Rectal smooth muscle tissue (tissue), 1 donor: ENCODE results near the gene DVL2.

Experiments
- H3K27ac ChIP-seq: one replicate; pipeline ENCODE4 v1.7.0; 2013; ENCODE audit warnings: low read depth, low read length, inconsistent platforms
- H3K27me3 ChIP-seq: one replicate; pipeline ENCODE4 v1.7.0; 2013; ENCODE audit warnings: low read length; ENCODE audit not compliant: control insufficient read depth, insufficient read depth
- H3K36me3 ChIP-seq: one replicate; pipeline ENCODE4 v1.7.0; 2013; ENCODE audit warnings: low read length; ENCODE audit not compliant: control insufficient read depth, insufficient read depth
- H3K4me1 ChIP-seq: one replicate; pipeline ENCODE4 v1.7.0; 2013; ENCODE audit warnings: low read length; ENCODE audit not compliant: control insufficient read depth, insufficient read depth
- H3K4me3 ChIP-seq: one replicate; pipeline ENCODE4 v1.7.0; 2013; ENCODE audit warnings: low read length
- H3K9ac ChIP-seq: one replicate; pipeline ENCODE4 v1.7.0; 2013; ENCODE audit warnings: low read length

DVL2 gene

DNA sequence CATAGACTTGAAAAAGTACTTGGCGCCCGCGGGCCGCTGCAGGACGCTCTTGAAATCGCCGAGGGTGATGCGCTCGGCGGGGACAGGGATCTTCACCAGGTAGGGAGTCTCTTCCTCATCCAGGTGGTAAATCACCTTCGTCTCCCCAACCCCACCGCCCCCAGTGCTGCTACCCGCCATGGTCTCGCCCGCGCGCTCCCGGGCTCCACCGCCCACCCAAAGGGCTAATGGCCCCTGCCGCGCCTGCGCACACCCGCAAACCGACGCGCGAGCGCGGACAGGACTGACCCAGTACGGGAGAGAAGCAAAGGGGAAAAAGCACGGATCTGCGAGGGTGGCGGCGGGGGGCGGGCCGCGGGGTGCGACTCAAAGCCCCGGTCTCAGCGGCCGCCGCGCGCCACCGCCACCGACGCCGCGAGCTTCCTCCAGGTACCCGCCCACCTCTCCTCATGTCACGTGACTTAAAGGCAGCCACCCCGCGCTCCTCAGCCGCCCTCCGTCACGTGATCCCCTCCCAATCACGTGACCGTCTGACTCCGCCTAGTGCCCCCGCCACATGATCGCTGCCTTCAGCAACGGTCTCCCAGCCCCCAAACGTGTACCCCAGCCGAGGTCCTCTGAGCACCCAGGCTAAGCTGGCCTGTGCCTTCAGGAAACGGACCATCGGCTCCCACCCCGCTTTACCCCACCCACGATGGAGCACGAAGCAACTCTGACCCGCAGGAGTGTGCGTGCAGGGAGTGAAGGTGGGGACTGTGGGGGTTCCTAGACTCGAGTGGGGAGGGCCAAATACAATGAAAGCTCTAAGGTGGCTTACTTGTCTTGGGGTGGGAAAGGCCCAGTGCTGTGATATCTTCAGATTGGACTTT is at the start of gene DVL2:
Gene DVL2 (minus strand): TSS at position 435 of the 869 bp plus-strand sequence. CDS start 255 bp downstream, at position 180.
- Histone ChIP-seq H3K4me1 (peaks cover 9% of the 10 kb centered on the region), H3K27me3 (no peaks in the 10 kb centered on the region), H3K36me3 (peaks cover 17% of the 10 kb centered on the region), H3K4me3 (peak within 1 kb of the TSS; percentile 73), H3K27ac (peak within 1 kb of the TSS; percentile 80), H3K9ac (peak within 1 kb of the TSS; percentile 59)

DNA sequence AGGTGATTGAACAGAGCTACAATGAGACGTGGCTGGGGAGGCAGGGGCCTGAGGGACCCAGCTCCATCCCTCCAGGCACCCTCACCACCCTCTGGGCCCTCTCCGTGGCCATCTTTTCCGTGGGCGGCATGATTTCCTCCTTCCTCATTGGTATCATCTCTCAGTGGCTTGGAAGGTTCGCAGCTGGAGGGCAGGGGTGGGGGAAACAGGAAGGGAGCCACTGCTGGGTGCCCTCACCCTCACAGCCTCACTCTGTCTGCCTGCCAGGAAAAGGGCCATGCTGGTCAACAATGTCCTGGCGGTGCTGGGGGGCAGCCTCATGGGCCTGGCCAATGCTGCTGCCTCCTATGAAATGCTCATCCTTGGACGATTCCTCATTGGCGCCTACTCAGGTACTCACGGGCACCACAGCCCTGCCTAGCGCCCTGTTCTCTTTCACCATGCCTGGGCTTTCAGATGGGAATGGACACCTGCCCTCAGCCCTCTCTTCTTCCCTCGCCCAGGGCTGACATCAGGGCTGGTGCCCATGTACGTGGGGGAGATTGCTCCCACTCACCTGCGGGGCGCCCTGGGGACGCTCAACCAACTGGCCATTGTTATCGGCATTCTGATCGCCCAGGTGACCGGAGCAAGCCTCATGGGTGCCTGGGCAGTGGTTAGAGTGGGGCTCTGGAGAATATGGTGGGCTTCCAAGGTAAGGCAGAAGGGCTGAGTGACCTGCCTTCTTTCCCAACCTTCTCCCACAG is 49.3 kb upstream of the DVL2 start:
- Histone ChIP-seq H3K9ac (no peak overlapping the region), H3K36me3 (peaks cover 8% of the 10 kb centered on the region), H3K27me3 (no peaks in the 10 kb centered on the region), H3K4me1 (peaks cover 15% of the 10 kb centered on the region), H3K4me3 (peak overlapping the region; percentile 57), H3K27ac (peak overlapping the region; percentile 94)

DNA sequence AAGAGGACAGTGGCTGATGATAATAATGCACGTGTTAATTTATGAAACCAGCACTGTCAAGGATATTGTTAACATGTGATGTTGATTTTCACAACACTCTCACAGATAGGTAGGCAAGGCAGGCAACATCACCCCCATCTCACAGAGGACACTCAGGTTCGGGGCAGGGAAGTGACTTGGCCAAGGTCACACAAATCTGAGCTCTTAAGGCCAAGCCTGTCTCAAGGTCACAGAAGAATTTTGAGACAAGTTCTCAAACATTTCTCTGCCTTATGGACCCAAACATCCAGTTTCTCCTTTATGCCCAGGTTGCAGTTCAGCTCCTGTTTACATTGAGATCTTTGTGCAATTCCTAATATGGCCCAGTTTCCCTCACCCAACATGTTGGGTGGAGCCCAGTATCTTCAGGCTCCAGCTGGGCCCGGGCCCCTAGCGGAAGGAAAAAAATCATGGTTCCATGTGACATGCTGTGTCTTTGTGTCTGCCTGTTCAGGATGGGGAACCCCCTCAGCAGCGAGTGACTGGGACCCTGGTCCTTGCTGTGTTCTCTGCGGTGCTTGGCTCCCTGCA is 48.5 kb upstream of the DVL2 start:
- Histone ChIP-seq H3K36me3 (peaks cover 8% of the 10 kb centered on the region), H3K27ac (peak overlapping the region; percentile 94), H3K27me3 (no peaks in the 10 kb centered on the region), H3K9ac (peak overlapping the region; percentile 46), H3K4me1 (peaks cover 15% of the 10 kb centered on the region), H3K4me3 (peak overlapping the region; percentile 57)

DNA sequence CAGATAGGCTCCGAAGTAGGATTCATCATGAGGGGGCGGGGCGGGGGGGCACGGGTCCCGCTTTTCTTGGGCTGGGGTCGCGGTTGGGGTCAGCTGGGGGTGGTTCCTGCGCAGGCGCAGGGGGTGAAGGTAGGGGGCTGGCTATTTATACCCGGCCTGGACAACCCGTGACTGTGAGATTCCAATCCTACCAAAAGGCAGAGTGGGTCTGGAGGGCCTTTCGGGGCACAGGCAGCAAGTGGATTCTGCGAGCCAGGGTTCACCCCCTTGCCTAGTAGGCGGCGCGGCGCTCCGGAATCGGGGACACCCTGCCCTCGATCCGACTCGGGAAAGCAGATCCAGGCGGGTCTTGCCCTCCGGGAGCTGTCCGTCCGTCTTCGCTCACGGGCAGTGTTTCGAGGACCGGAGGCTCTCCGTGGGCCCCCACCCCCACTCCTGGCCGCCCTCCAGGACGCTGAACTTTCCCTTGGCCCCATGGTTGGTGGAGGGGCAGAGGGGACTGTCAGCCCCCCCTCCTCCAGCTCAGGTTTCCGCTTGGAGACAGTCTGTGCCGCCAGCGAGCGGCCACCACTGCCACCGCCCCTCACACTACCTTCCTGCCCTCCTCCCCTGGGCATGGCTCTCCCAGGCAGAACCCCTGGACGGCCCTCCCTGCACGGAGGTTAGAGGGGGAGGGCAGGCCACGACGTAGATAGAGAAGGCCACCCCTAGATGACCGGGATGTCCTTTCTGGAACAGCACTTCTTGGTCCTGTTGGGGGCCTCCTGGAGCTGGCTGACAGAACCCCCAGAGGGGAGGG is 47.8 kb upstream of the DVL2 start:
- Histone ChIP-seq H3K4me3 (peak overlapping the region; percentile 57), H3K27ac (peak overlapping the region; percentile 94), H3K36me3 (peaks cover 6% of the 10 kb centered on the region), H3K27me3 (no peaks in the 10 kb centered on the region), H3K4me1 (peaks cover 15% of the 10 kb centered on the region), H3K9ac (peak overlapping the region; percentile 46)

DNA sequence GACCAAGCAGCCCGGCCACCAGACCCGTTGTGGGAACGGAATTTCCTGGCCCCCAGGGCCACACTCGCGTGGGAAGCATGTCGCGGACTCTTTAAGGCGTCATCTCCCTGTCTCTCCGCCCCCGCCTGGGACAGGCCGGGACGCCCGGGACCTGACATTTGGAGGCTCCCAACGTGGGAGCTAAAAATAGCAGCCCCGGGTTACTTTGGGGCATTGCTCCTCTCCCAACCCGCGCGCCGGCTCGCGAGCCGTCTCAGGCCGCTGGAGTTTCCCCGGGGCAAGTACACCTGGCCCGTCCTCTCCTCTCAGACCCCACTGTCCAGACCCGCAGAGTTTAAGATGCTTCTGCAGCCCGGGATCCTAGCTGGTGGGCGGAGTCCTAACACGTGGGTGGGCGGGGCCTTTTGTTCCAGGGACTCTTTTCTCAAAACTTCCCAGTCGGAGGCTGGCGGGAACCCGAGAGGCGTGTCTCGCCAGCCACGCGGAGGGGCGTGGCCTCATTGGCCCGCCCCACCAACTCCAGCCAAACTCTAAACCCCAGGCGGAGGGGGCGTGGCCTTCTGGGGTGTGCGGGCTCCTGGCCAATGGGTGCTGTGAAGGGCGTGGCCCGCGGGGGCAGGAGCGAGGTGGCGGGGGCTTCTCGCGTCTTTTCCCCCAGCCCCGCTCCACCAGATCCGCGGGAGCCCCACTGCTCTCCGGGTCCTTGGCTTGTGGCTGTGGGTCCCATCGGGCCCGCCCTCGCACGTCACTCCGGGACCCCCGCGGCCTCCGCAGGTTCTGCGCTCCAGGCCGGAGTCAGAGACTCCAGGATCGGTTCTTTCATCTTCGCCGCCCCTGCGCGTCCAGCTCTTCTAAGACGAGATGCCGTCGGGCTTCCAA is 47.0 kb upstream of the DVL2 start, which contains the start of gene SLC2A4:
Gene SLC2A4 (plus strand): TSS at position 645 of the 879 bp plus-strand sequence. CDS start 217 bp downstream, at position 862.
- H3K9ac ChIP-seq: peak within 1 kb of the TSS; percentile 46
- peaks cover 15% of the 10 kb centered on the region for H3K4me1 ChIP-seq

DNA sequence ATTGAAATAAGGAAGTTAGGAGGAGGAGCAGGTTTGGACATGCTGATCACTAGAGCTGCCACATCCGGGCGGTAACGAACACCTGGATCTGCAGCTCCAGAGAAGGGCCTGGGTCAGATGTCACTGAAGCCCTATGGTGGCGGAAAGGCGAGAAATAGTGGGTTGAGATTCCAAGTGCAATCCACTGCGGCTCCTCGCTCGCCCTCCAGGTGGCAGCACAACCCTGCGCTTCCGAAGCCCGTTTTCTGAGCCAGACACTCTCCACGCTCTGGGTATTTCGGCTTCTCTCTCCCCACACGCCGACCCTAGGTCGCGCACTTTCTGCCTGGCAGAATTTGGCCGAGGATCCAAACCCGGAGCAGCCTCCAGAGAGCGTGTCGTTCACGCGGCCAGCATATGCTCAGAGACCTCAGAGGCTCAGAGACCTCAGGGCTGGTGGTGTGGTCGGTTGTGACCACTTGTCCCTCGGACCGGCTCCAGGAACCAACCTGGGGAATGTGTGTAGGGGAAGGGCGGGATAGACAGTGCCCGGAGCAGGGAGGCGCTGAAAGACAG is 46.3 kb upstream of the DVL2 start:
- Histone ChIP-seq H3K4me1 (peaks cover 15% of the 10 kb centered on the region), H3K9ac (peak overlapping the region; percentile 6), H3K36me3 (peaks cover 6% of the 10 kb centered on the region), H3K4me3 (peak overlapping the region; percentile 69), H3K27ac (peak overlapping the region; percentile 81), H3K27me3 (no peaks in the 10 kb centered on the region)

More for the DNA sequence above, 47.0 kb upstream of the DVL2 start, which contains the start of gene SLC2A4:
- H3K27ac ChIP-seq: peak within 1 kb of the TSS; percentile 94
- H3K36me3 ChIP-seq: peaks cover 6% of the 10 kb centered on the region
- peak within 1 kb of the TSS; percentile 69 for H3K4me3 ChIP-seq
- no peaks in the 10 kb centered on the region for H3K27me3 ChIP-seq

DNA sequence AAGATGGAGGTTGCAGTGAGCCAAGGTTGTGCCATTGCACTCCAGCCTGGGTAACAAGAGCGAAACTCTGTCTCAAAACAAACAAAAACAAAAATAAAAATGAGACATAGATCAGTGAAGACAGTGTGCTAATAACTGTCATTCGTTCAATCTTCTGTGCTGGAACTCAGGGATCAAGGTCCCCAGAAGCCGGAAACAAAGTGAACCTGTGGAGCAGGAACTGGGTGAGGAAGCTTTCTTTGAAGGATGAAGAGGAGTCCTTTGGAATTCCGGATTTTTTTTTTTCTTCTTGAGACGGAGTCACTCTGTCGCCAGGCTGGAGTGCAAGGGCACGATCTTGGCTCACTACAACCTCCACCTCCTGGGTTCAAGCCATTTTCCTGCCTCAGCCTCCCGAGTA is 45.1 kb upstream of the DVL2 start:
- no peak overlapping the region for H3K4me3 ChIP-seq
- no peak overlapping the region for H3K9ac ChIP-seq
- no peaks in the 10 kb centered on the region for H3K27me3 ChIP-seq
- peaks cover 15% of the 10 kb centered on the region for H3K4me1 ChIP-seq
- peaks cover 2% of the 10 kb centered on the region for H3K36me3 ChIP-seq
- no peak overlapping the region for H3K27ac ChIP-seq

DNA sequence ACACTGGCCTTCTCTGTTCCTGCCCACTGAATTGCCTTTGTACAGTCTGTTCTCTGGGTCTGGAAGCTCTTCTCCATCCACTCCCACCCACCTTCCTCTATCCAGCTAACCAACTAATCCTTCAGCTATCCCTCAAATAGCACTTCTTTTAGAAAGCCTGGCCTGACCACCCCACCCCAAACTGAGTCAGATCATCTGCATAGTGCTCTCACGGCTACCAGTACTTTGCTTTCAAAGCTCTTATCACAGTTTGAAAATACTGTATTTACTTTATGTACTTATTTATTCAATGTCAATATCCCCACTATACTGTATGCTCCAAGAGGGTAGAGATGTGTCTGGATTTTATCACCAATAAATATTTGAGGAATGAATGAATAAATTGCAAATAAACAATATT is 32.5 kb upstream of the DVL2 start:
- Histone ChIP-seq H3K36me3 (no peaks in the 10 kb centered on the region), H3K9ac (no peak overlapping the region), H3K27ac (no peak overlapping the region), H3K4me3 (no peak overlapping the region), H3K27me3 (peaks cover 9% of the 10 kb centered on the region), H3K4me1 (no peaks in the 10 kb centered on the region)

DNA sequence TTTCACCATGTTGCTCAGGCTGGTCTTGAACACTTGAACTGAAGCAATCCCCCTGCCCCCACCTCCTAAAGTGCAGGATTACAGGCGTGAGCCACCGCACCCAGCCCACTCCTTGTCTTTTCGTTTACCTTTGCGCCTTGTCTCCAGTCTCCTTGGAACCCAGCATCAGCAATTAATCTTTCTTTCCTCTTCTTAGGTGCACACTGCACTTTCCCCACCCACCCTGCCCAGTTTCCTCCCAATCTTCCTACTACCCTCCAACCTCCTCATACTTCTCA is 29.4 kb upstream of the DVL2 start:
- H3K36me3 ChIP-seq: peaks cover 2% of the 10 kb centered on the region
- no peaks in the 10 kb centered on the region for H3K4me1 ChIP-seq
- H3K27me3 ChIP-seq: peaks cover 12% of the 10 kb centered on the region
- no peak overlapping the region for H3K9ac ChIP-seq
- no peak overlapping the region for H3K27ac ChIP-seq
- peak overlapping the region; percentile 55 for H3K4me3 ChIP-seq

DNA sequence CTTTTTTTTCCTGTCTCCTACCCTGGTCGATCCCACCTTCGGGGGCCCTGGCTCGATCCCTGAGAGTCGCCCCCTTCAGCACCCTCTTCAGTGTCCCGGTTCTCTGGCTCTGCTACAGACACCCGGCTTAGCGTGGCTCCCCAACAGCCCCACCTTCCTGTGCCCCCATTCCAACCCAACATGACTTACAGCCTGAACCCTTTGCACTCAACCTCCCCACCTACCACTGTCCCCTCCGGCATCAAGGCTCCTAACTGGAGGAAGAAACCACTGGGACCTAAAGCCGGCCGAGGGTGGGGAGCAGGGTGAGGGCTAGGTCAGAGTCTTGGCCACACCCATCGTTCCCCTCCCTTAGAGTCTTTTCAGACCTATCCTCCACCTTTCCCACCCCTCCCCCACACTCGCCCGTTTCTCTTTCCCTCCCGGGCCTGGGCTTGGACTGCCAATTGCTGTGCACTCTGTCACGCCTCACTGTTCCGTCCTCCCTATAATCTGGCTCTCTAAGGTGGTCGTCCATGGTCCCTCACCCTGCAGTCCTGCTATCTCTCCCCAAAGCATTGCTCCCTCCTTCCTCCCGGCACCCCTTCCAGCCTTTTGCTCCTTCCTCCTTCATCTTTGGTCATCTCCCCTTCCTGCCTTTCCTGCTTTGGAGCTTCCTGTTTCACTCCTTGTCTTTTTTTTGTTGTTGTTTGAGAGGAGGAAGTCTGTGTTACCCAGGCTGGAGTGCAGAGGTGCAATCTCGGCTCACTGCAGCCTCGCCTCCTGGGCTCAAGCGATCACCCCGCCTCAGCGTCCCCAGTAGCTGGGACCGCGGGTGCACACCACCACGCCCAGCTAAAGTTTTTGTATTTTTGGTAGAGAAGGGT is 28.9 kb upstream of the DVL2 start:
- Histone ChIP-seq H3K4me1 (no peaks in the 10 kb centered on the region), H3K9ac (peak overlapping the region; percentile 84), H3K27me3 (peaks cover 12% of the 10 kb centered on the region), H3K36me3 (peaks cover 5% of the 10 kb centered on the region), H3K27ac (no peak overlapping the region), H3K4me3 (peak overlapping the region; percentile 55)
